ENCODE data around the gene NRDC. TPM values are rescaled to one million over a fixed set of nuclear protein-coding genes. Genes with fewer than 3 reads are reported as not detected.

The NRDC gene
- total and polyA plus RNA-seq, 9 of the 15 experiments (the other 6 are each of a cell fraction or from before 2014, with no cell fraction given) = 102 to 371 (median 201) TPM

GRCh38 chr1:51758310-51758709, 120.2 kb downstream of the NRDC start (continued):
- TF ChIP-seq MAFG (tag; conservative IDR thresholded peaks at IDR 0.05) (0 out of 2 replicates have a peak, but pooled peaks have one; percentile 8), PKNOX1 (IDR thresholded peaks at IDR 0.05) (no peak), PYGO2 (tag; IDR thresholded peaks at IDR 0.05) (0 out of 2 replicates have a peak, but pooled peaks have one; percentile 61), GTF2A2 (tag; IDR thresholded peaks at IDR 0.05) (0 out of 2 replicates have a peak, but pooled peaks have one; percentile 68), PTRF (tag; IDR thresholded peaks at IDR 0.05) (peak; percentile 90), ZNF592 (IDR thresholded peaks at IDR 0.05) (peak; percentile 95), CREB3 (tag; conservative IDR thresholded peaks at IDR 0.05; ENCODE audit: low read depth) (peak; percentile 73; the same call in 1 of the 2 replicates), BRD9 (IDR thresholded peaks at IDR 0.05; ENCODE audit: low read depth, partially characterized antibody) (no peak), NR2C1 (IDR thresholded peaks at IDR 0.05) (no peak), NR2C1 (tag; IDR thresholded peaks at IDR 0.05) (peak; percentile 56; the same call in 1 of the 2 replicates), TRIM24 (IDR thresholded peaks at IDR 0.05) (no peak), ZNF311 (CRISPR knock-in tag; IDR thresholded peaks at IDR 0.05) (peak; percentile 75), ILK (tag; IDR thresholded peaks at IDR 0.05; ENCODE audit: borderline replicate concordance, low read depth) (peak; percentile 51; the same call in 1 of the 2 replicates), ZNF766 (CRISPR knock-in tag; conservative IDR thresholded peaks at IDR 0.05) (0 out of 2 replicates have a peak, but pooled peaks have one; percentile 51), POU5F1 (IDR thresholded peaks at IDR 0.05; ENCODE audit: borderline replicate concordance, low read depth, low read length, partially characterized antibody) (no peak), ZNF668 (CRISPR knock-in tag; IDR thresholded peaks at IDR 0.05) (peak; percentile 72; the same call in 1 of the 2 replicates), CXXC5 (CRISPR knock-in tag; IDR thresholded peaks at IDR 0.05) (peak; percentile 57), MYNN (IDR thresholded peaks at IDR 0.05) (no peak), MYNN (CRISPR knock-in tag; IDR thresholded peaks at IDR 0.05) (no peak), BACH1 (tag; IDR thresholded peaks at IDR 0.05) (peak; percentile 58; the same call in 1 of the 2 replicates), KLF6 (CRISPR knock-in tag; IDR thresholded peaks at IDR 0.05; ENCODE audit: borderline replicate concordance) (peak; percentile 54; the same call in 1 of the 2 replicates), NFE2L1 (tag; IDR thresholded peaks at IDR 0.05; ENCODE audit: borderline replicate concordance, low read depth) (peak; percentile 54; the same call in 1 of the 2 replicates), DMBX1 (CRISPR knock-in tag; IDR thresholded peaks at IDR 0.05; ENCODE audit: borderline replicate concordance) (peak; percentile 93), ZBED1 (IDR thresholded peaks at IDR 0.05) (no peak)
